Measurements from ENCODE around the gene AFAP1. TPM values are rescaled to one million over a fixed set of nuclear protein-coding genes. Genes with fewer than 3 reads are reported as not detected.
A peak's percentile ranks its signal among the peaks of the same experiment; 100 is the strongest.

Gene AFAP1
- total and polyA plus RNA-seq, 2 of the 8 experiments (the other 6 are each of a cell fraction or from before 2014, with no cell fraction given) = 3.6 to 18.2 TPM

DNA sequence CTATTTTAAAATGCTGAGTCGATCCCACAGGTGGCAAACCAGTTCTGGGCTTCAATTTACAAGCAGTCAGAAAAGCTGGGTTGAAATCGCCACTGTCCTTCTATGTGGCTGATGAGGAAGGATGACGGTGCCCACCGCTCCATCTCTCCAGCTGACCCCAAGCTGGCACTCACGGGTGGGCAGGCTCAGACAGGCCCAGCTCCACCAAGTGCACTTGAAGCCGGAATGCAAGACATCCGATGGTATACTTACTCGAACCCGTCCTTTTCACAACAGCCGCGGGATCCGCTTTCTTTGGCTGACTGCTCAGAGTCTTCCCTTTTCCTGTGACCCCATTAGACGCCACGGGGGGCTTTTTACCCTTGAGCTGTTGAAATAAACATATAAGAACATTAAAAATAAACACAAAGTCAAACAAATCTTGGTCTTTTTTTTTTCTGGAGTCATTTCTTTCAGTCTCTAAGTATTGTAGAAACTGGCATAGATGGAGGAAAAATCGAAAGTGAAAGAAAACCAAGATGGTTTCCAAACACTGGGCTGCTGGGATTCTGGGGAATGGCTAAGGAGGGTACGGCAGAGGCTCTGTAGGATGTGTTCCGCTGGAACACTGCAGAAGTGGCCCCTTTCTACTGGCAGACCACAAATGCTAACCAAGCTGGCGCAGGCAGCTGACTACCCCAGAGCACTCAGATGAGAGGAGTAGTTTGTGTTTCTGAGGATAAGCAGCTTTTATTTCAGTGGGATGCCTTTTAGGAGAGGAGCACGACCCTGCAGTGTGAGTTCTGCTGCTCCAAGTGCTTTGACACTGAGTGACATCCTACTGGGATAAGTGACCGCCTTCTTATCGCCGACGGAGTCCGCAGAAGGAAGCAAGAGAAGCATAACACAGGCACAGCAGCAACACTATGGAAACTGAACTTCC lies 160.9 kb downstream of the AFAP1 start:
- TF ChIP-seq KDM5A (IDR thresholded peaks at IDR 0.05; ENCODE audit: low read length) (no peak), BACH1 (IDR thresholded peaks at IDR 0.05; ENCODE audit: low read length) (no peak)
- FAIRE-seq (no peak), DNase-seq (ENCODE audit: low read depth in 1 of 2, low spot score in 2 of 2) (no peak)
- 85% methylated on average over 22 of the region's 24 CpGs; no CpG with 5 or more reads in 1 of the 2 experiments for WGBS, 2 experiments (ENCODE audit: extremely low coverage in 1 of 2, insufficient coverage in 1 of 2, insufficient read length in 1 of 2, insufficient replicate concordance in 2 of 2, low coverage in 1 of 2, low lambda C conversion rate in 2 of 2, missing lambda C conversion rate in 1 of 2)
- Histone ChIP-seq H3K9me3 (ENCODE audit: insufficient read depth in 2 of 2, low read depth in 1 of 2, low read length in 1 of 2) (no peaks in the 10 kb centered on the region), H3K27me3 (replicated peaks in 1 of 4; ENCODE audit: control insufficient read depth in 3 of 4, extremely low read depth in 1 of 4, insufficient read depth in 3 of 4, low read length in 3 of 4) (no peaks in the 10 kb centered on the region), H2AFZ (ENCODE audit: low read length) (no peak overlapping the region), H2BK12ac (ENCODE audit: low read depth, low read length) (no peak overlapping the region), H3K18ac (ENCODE audit: extremely low read depth, low read length) (no peak overlapping the region), H3K9ac (replicated peaks in 1 of 4; ENCODE audit: extremely low read depth in 1 of 4, low read depth in 3 of 4, low read length in 3 of 4) (no peak overlapping the region), H4K20me1 (replicated peaks in 1 of 2; ENCODE audit: control insufficient read depth in 1 of 2, insufficient read depth in 2 of 2, low read length in 2 of 2) (no peaks in the 10 kb centered on the region), H2AK5ac (ENCODE audit: low read depth, low read length) (no peak overlapping the region), H2BK20ac (ENCODE audit: low read length) (no peak overlapping the region), H3K14ac (ENCODE audit: insufficient read length) (no peak overlapping the region), H4K91ac (replicated peaks; ENCODE audit: insufficient read length, low read length) (no peak overlapping the region), H3K27ac (ENCODE audit: low read depth, low read length) (no peak overlapping the region), H3K23ac (ENCODE audit: insufficient read length) (no peak overlapping the region), H2BK120ac (replicated peaks; ENCODE audit: low read depth, low read length) (no peak overlapping the region), H3K79me1 (ENCODE audit: low read depth, low read length) (no peaks in the 10 kb centered on the region), H2BK5ac (ENCODE audit: low read depth, low read length) (peak overlapping the region; percentile 44; the same call in 1 of the 2 replicates), H3K56ac (replicated peaks; ENCODE audit: insufficient read length, low read depth, low read length) (no peak overlapping the region), H3K4me3 (ENCODE audit: extremely low read depth in 1 of 4, insufficient read depth in 2 of 4, low read depth in 3 of 4, low read length in 4 of 4) (no peak overlapping the region), H3K79me2 (ENCODE audit: control insufficient read depth in 1 of 2, insufficient read depth in 2 of 2, low read length in 2 of 2) (no peaks in the 10 kb centered on the region), H3K4me2 (ENCODE audit: insufficient read depth in 1 of 2, low read depth in 2 of 2, low read length in 2 of 2) (no peak overlapping the region), H3K36me3 (ENCODE audit: control insufficient read depth in 2 of 4, insufficient read depth in 4 of 4, low read length in 3 of 4) (peaks cover 0 to 12% (median 1%) of the 10 kb centered on the region in 4 experiments; a peak in 2 of 8 replicates), H3K4ac (replicated peaks; ENCODE audit: insufficient read length, low read depth, low read length) (no peak overlapping the region), H4K5ac (ENCODE audit: insufficient read length, low read depth, low read length) (no peak overlapping the region), H4K8ac (ENCODE audit: extremely low read depth, insufficient read depth, low read length) (no peak overlapping the region; the same call in 1 of the 2 replicates), H3K23me2 (ENCODE audit: low read depth, low read length) (no peaks in the 10 kb centered on the region), H2BK15ac (ENCODE audit: low read length) (no peak overlapping the region), H3K4me1 (replicated peaks in 1 of 4; ENCODE audit: control insufficient read depth in 3 of 4, insufficient read depth in 4 of 4, low read length in 3 of 4) (peaks cover 0 to 4% (median 0%) of the 10 kb centered on the region in 4 experiments; a peak in 1 of 7 replicates)
- POLR2A ChIA-PET (ENCODE audit: partially characterized antibody) = no interaction called here
- CTCF ChIA-PET (ENCODE audit: partially characterized antibody) = interaction anchor here (0.6 to 4.8 kb wide), 9 partner anchors 9 to 277 kb away, joined by 3 to 30 read pairs (median 6); no protein-coding TSS in a partner anchor

Measured in H1 (cell line).